Endodermal cell (in vitro differentiated cells): ENCODE results near the gene LPP. TPM values are rescaled to one million over a fixed set of nuclear protein-coding genes. Genes with fewer than 3 reads are reported as not detected.

ENCODE experiments used
- DNase-seq: peaks from one replicate; pipeline ENCODE4 v3.0.0-alpha.2; 2017
- H3K27ac ChIP-seq: 2 replicates; pipeline ENCODE4 v1.5.1; 2013; ENCODE audit warnings: mild to moderate bottlenecking, low read depth, low read length, moderate library complexity
- H3K27me3 ChIP-seq: 2 replicates; pipeline ENCODE4 v1.6.1; 2013; ENCODE audit warnings: mild to moderate bottlenecking, low read length, moderate library complexity; ENCODE audit not compliant: insufficient read depth, control insufficient read depth, poor library complexity, severe bottlenecking
- H3K36me3 ChIP-seq: 2 replicates; pipeline ENCODE4 v1.7.0; 2013; ENCODE audit warnings: mild to moderate bottlenecking, low read length, moderate library complexity; ENCODE audit not compliant: control insufficient read depth, insufficient read depth
- H3K4me1 ChIP-seq: one replicate; pipeline ENCODE4 v1.7.0; 2013; ENCODE audit warnings: low read length; ENCODE audit not compliant: control insufficient read depth, insufficient read depth
- H3K4me3 ChIP-seq: 2 replicates; pipeline ENCODE4 v1.5.1; 2013; ENCODE audit warnings: mild to moderate bottlenecking, low read length, moderate library complexity
- H3K9ac ChIP-seq: 2 replicates; pipeline ENCODE4 v1.6.1; 2013; ENCODE audit warnings: mild to moderate bottlenecking, low read length, moderate library complexity; ENCODE audit not compliant: poor library complexity, severe bottlenecking; ENCODE audit errors: extremely low read depth
- H3K9me3 ChIP-seq: 2 replicates; pipeline ENCODE4 v1.6.1; 2013; ENCODE audit warnings: mild to moderate bottlenecking, low read length, moderate library complexity; ENCODE audit not compliant: control insufficient read depth
- H3K27ac Mint-ChIP-seq: 2 replicates; pipeline ENCODE4 v1.8.0; 2020; ENCODE audit warnings: mixed read lengths
- H3K27me3 Mint-ChIP-seq: 2 replicates; pipeline ENCODE4 v1.8.0; 2021; ENCODE audit warnings: mild to moderate bottlenecking, mixed read lengths; ENCODE audit not compliant: insufficient read depth
- H3K36me3 Mint-ChIP-seq: 2 replicates; pipeline ENCODE4 v1.8.0; 2020; ENCODE audit warnings: low read depth, mixed read lengths
- H3K4me1 Mint-ChIP-seq: 2 replicates; pipeline ENCODE4 v1.8.0; 2020; ENCODE audit warnings: mixed read lengths
- H3K4me3 Mint-ChIP-seq: 2 replicates; pipeline ENCODE4 v1.8.0; 2020; ENCODE audit warnings: mild to moderate bottlenecking, moderate library complexity, mixed read lengths
- H3K9me3 Mint-ChIP-seq: 2 replicates; pipeline ENCODE4 v1.8.0; 2020; ENCODE audit warnings: mild to moderate bottlenecking, mixed read lengths
- CTCF ChIP-seq: fragments of 200-600 bp; sonication (generic); conservative IDR thresholded peaks from 2 replicates; pipeline ENCODE4 v1.5.0; 2021; ENCODE audit warnings: antibody characterized with exemption, mild to moderate bottlenecking
- WGBS, 2 experiments: methylation state at CpG; one replicate each; pipeline versions ENCODE4 v1.1.5 to v1.1.7; 2013; ENCODE audit warnings: missing lambda C conversion rate in 2 of 2, mixed read lengths in 1 of 2; ENCODE audit not compliant: insufficient coverage in 1 of 2, insufficient read length in 1 of 2; 5-methylcytosine and 5-hydroxymethylcytosine counted together
- total RNA-seq, 2 donors: library from RNA; stranded (reverse); fragmentation: NEBNext Ultra II Directional in 1 of 2; extraction: Animal tissue kit (Norgen Biotek cat#: 25700) in 1 of 2; gene quantifications; 2 replicates in 1 of 2; 3 replicates in 1 of 2; pipeline ENCODE4 v1.2.1, GENCODE V29; 2021

The LPP gene
- total RNA-seq, 2 donors from 2014 or later: 78.0 to 105 TPM

- no peak for TF ChIP-seq CTCF
- no peak overlapping the region for H3K27ac Mint-ChIP-seq
- no peak overlapping the region for H3K4me3 Mint-ChIP-seq
- H3K36me3 ChIP-seq: no peaks in the 10 kb centered on the region
- H3K27ac ChIP-seq: peak overlapping the region; percentile 6
- H3K9me3 Mint-ChIP-seq: no peaks in the 10 kb centered on the region
- H3K4me1 ChIP-seq: no peaks in the 10 kb centered on the region
- WGBS, 2 experiments: 85 to 94% methylated on average over 8 to 12 of the region's 12 CpGs
- H3K9ac ChIP-seq: no peak overlapping the region
- H3K4me3 ChIP-seq: no peak overlapping the region
- H3K36me3 Mint-ChIP-seq: no peaks in the 10 kb centered on the region
- H3K9me3 ChIP-seq: no peaks in the 10 kb centered on the region
- DNase-seq: no peak
- H3K4me1 Mint-ChIP-seq: peaks cover 6% of the 10 kb centered on the region
- no peaks in the 10 kb centered on the region for H3K27me3 Mint-ChIP-seq
- H3K27me3 ChIP-seq: no peaks in the 10 kb centered on the region
Measured at GRCh38 chr3:188365988-188366698, 212.2 kb downstream of the LPP start.

GRCh38 chr3:188367678-188368077, 213.7 kb downstream of the LPP start:
- Histone ChIP-seq H3K4me1 (no peaks in the 10 kb centered on the region), H3K9ac (no peak overlapping the region), H3K27ac (no peak overlapping the region), H3K36me3 (no peaks in the 10 kb centered on the region), H3K4me3 (no peak overlapping the region), H3K27me3 (no peaks in the 10 kb centered on the region), H3K9me3 (no peaks in the 10 kb centered on the region)
- peaks cover 3% of the 10 kb centered on the region for H3K9me3 Mint-ChIP-seq
- no peak for TF ChIP-seq CTCF
- peaks cover 6% of the 10 kb centered on the region for H3K4me1 Mint-ChIP-seq
- DNase-seq: no peak
- no peaks in the 10 kb centered on the region for H3K27me3 Mint-ChIP-seq
- 100% methylated on average over 1 of the region's 1 CpG; no CpG with 5 or more reads in 1 of the 2 experiments for WGBS, 2 experiments
- no peak overlapping the region for H3K27ac Mint-ChIP-seq
- no peak overlapping the region for H3K4me3 Mint-ChIP-seq
- H3K36me3 Mint-ChIP-seq: peaks cover 3% of the 10 kb centered on the region

GRCh38 chr3:188369526-188369925, 215.6 kb downstream of the LPP start:
- 90 to 100% methylated on average over 3 of the region's 3 CpGs for WGBS, 2 experiments
- no peak for TF ChIP-seq CTCF
- Histone ChIP-seq H3K9ac (no peak overlapping the region), H3K4me1 (no peaks in the 10 kb centered on the region), H3K9me3 (no peaks in the 10 kb centered on the region), H3K4me3 (no peak overlapping the region), H3K36me3 (no peaks in the 10 kb centered on the region), H3K27me3 (no peaks in the 10 kb centered on the region), H3K27ac (no peak overlapping the region)
- H3K4me1 Mint-ChIP-seq: peaks cover 6% of the 10 kb centered on the region
- no peaks in the 10 kb centered on the region for H3K27me3 Mint-ChIP-seq
- no peak for DNase-seq
- H3K36me3 Mint-ChIP-seq: peaks cover 3% of the 10 kb centered on the region
- H3K4me3 Mint-ChIP-seq: no peak overlapping the region
- peaks cover 7% of the 10 kb centered on the region for H3K9me3 Mint-ChIP-seq
- no peak overlapping the region for H3K27ac Mint-ChIP-seq
